Osteoblast (primary cell): ENCODE data around the gene ZC3H12A. TPM values are rescaled to one million over a fixed set of nuclear protein-coding genes. Genes with fewer than 3 reads are reported as not detected.
"Not testable (repeated sequence)": the region's sequence is repeated elsewhere in the genome, so short reads cannot be mapped to it uniquely, and the experiment has no call there.

Experiments used
- DNase-seq: peaks from one replicate; pipeline ENCODE4 v3.0.0; 2011; ENCODE audit warnings: low spot score, mixed read lengths; ENCODE audit not compliant: insufficient read length; ENCODE audit errors: missing footprints
- H2AFZ ChIP-seq: 2 replicates; pipeline ENCODE4 v1.6.0; 2011; ENCODE audit warnings: mild to moderate bottlenecking, low read length
- H3K27ac ChIP-seq: 2 replicates; pipeline ENCODE4 v1.5.1; 2011; ENCODE audit warnings: mild to moderate bottlenecking, low read depth, low read length, moderate library complexity
- H3K27me3 ChIP-seq: 2 replicates; pipeline ENCODE4 v1.6.0; 2012; ENCODE audit warnings: mild to moderate bottlenecking, control low read depth, inconsistent platforms, low read length, moderate library complexity; ENCODE audit not compliant: insufficient read depth
- H3K36me3 ChIP-seq: 2 replicates; pipeline ENCODE4 v1.5.1; 2011; ENCODE audit warnings: mild to moderate bottlenecking, low read length, control low read depth, moderate library complexity; ENCODE audit not compliant: insufficient read depth
- H3K4me1 ChIP-seq: 2 replicates; pipeline ENCODE4 v1.5.1; 2011; ENCODE audit warnings: mild to moderate bottlenecking, low read length, control low read depth, moderate library complexity; ENCODE audit not compliant: insufficient read depth
- H3K4me2 ChIP-seq: 2 replicates; pipeline ENCODE4 v1.6.0; 2011; ENCODE audit warnings: mild to moderate bottlenecking, low read length; ENCODE audit not compliant: insufficient read depth
- H3K4me3 ChIP-seq: fragments of 200-600 bp; sonication (generic); 3 replicates; pipeline ENCODE4 v1.5.1; 2012; ENCODE audit warnings: mild to moderate bottlenecking, low read length, inconsistent platforms; ENCODE audit not compliant: insufficient read depth
- H3K79me2 ChIP-seq: 2 replicates; pipeline ENCODE4 v1.6.0; 2012; ENCODE audit warnings: mild to moderate bottlenecking, low read length, control low read depth, inconsistent platforms; ENCODE audit not compliant: insufficient read depth
- H3K9me3 ChIP-seq: 2 replicates; pipeline ENCODE4 v1.5.1; 2011; ENCODE audit warnings: low read depth, low read length, control low read depth
- H4K20me1 ChIP-seq: 2 replicates; pipeline ENCODE4 v1.6.0; 2012; ENCODE audit warnings: mild to moderate bottlenecking, low read length, control low read depth; ENCODE audit not compliant: insufficient read depth
- total RNA-seq: library from RNA; depleted of rRNA; stranded (reverse); fragments of >200 nt; gene quantifications from 2 replicates; pipeline ENCODE4 v1.2.3, GENCODE V29; 2012
- TF ChIP-seq, protein P1 (sequence below): IDR thresholded peaks from 2 replicates; pipeline ENCODE4 v1.5.1; 2011; ENCODE audit warnings: mild to moderate bottlenecking, low read depth, low read length, moderate library complexity; ENCODE audit errors: extremely low read depth

ZC3H12A gene
- total RNA-seq, 1 donor: 13.0 TPM

DNA sequence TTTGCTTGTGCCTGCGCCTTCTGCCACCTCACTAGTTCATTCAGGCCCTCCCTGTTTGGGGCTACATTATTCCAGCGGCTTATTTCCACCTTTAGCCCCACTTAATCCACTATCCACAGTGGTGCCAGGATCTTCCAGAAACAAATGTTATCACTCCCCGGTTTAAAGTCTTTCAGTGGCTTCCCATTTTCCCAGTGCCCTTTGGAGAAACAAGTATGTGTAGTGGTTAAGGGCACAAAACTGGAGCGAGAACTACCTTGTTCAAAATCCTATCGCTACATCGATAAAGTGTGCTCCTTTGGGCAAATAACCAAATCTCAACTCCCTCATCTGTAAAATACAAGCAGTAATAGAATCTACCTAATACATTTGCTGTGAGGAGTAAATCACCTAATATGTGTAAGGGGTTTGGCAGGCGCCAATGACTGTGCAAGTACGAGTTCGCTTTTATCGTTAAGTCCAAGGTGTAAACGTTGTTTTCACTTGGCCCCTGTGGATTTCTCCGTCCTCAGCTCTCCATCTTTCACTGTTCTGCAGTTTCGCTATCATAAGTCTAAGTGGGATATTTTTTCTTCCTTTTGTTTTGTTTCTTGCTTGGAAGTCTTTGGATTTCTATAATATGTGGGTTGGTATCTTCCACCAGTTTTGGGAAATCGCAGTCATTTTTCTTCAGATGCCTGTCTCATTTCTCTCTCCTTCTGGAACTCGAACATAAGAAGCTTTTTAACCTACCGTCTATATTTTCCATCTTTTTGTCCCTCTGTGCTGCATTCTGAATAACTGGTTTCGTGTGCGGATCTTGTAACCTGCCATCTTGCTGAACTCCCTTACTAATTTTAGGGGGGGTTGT is 41.0 kb downstream of the ZC3H12A start:
- H3K79me2 ChIP-seq: peaks cover 32% of the 10 kb centered on the region
- TF ChIP-seq, protein P1, sequence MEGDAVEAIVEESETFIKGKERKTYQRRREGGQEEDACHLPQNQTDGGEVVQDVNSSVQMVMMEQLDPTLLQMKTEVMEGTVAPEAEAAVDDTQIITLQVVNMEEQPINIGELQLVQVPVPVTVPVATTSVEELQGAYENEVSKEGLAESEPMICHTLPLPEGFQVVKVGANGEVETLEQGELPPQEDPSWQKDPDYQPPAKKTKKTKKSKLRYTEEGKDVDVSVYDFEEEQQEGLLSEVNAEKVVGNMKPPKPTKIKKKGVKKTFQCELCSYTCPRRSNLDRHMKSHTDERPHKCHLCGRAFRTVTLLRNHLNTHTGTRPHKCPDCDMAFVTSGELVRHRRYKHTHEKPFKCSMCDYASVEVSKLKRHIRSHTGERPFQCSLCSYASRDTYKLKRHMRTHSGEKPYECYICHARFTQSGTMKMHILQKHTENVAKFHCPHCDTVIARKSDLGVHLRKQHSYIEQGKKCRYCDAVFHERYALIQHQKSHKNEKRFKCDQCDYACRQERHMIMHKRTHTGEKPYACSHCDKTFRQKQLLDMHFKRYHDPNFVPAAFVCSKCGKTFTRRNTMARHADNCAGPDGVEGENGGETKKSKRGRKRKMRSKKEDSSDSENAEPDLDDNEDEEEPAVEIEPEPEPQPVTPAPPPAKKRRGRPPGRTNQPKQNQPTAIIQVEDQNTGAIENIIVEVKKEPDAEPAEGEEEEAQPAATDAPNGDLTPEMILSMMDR: no peak
- H3K4me1 ChIP-seq: peaks cover 14% of the 10 kb centered on the region
- H3K27ac ChIP-seq: peak overlapping the region; percentile 91
- H2AFZ ChIP-seq: peak overlapping the region; percentile 100
- peaks cover 19% of the 10 kb centered on the region for H3K36me3 ChIP-seq
- H4K20me1 ChIP-seq: peaks cover 12% of the 10 kb centered on the region
- no peaks in the 10 kb centered on the region for H3K9me3 ChIP-seq
- no peaks in the 10 kb centered on the region for H3K27me3 ChIP-seq
- peak overlapping the region; percentile 91 for H3K4me3 ChIP-seq
- peak; percentile 82 for DNase-seq
- peak overlapping the region; percentile 95 for H3K4me2 ChIP-seq

DNA sequence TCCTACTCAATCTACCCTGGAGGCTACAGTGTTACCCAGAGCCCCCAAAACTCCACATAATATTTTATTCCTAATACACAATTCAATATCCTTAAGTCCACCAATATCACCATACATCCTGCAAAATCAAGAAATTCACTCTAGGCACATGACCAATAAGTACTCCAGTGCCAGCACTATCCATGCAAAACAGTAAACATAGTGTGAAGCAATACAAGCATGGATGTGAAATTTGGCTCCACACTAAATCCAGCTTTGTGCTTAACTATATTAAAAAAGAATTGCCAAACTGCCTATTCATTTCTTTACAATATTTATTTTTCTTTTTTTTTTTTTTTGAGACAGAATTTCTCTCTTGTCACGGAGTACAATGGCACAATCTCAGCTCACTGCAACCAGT is 43.2 kb downstream of the ZC3H12A start:
- H3K36me3 ChIP-seq: peaks cover 6% of the 10 kb centered on the region
- H4K20me1 ChIP-seq: peaks cover 10% of the 10 kb centered on the region
- H3K4me2 ChIP-seq: no peak overlapping the region
- H3K27ac ChIP-seq: no peak overlapping the region
- H3K9me3 ChIP-seq: no peaks in the 10 kb centered on the region
- H3K79me2 ChIP-seq: peaks cover 20% of the 10 kb centered on the region
- TF ChIP-seq, protein P1: no peak
- DNase-seq: no peak
- H2AFZ ChIP-seq: no peak overlapping the region
- H3K4me3 ChIP-seq: no peak overlapping the region
- H3K27me3 ChIP-seq: no peaks in the 10 kb centered on the region
- peaks cover 14% of the 10 kb centered on the region for H3K4me1 ChIP-seq

- H3K9me3 ChIP-seq, H3K4me3 ChIP-seq, H3K27me3 ChIP-seq, H4K20me1 ChIP-seq, H2AFZ ChIP-seq, H3K27ac ChIP-seq, DNase-seq, H3K36me3 ChIP-seq, H3K4me2 ChIP-seq: not testable (repeated sequence)
- H3K4me1 ChIP-seq: peaks cover 13% of the 10 kb centered on the region
- peaks cover 13% of the 10 kb centered on the region for H3K79me2 ChIP-seq
Measured at GRCh38 chr1:37518241-37518640, 43.9 kb downstream of the ZC3H12A start.

DNA sequence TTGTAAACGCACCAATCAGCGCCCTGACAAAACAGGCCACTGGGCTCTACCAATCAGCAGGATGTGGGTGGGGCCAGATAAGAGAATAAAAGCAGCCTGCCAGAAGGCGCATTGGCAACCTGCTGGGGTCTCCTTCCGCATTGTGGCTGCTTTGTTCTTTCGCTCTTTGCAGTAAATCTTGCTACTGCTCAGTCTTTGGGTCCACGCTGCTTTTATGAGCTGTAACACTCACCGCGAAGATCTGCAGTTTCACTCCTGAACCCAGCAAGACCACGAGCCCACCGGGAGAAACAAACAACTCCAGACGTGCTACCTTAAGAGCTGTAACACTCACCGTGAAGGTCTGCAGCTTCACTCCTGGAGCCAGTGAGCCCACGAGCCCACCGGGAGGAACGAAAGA is 44.5 kb downstream of the ZC3H12A start:
- not testable (repeated sequence) for H3K4me1 ChIP-seq, H2AFZ ChIP-seq, H3K4me2 ChIP-seq, H3K79me2 ChIP-seq, H3K27me3 ChIP-seq, DNase-seq, H3K4me3 ChIP-seq, H3K9me3 ChIP-seq, H3K27ac ChIP-seq, H4K20me1 ChIP-seq, H3K36me3 ChIP-seq

DNA sequence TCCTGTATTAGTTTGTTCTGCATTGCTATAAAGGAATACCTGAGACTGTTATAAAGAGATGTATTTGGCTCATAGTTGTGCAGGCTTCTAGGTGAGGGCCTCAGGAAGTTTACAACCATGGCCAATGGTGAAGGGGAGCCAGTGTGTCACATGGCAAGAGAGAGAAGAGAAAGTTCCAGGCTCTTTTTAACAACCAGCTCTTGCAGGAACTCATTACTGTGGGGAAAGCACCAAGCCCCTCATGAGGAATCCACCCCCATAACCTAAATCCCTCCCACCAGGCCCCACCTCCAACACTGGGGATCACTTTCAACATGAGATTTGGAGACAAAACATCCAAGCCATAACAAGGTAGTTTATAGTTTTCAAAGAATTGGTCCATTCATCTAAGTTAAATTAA is 45.2 kb downstream of the ZC3H12A start:
- TF ChIP-seq, protein P1: no peak
- Histone ChIP-seq H3K79me2 (no peaks in the 10 kb centered on the region), H3K9me3 (no peaks in the 10 kb centered on the region), H4K20me1 (no peaks in the 10 kb centered on the region), H3K4me2 (no peak overlapping the region), H2AFZ (no peak overlapping the region), H3K27me3 (no peaks in the 10 kb centered on the region), H3K4me1 (peaks cover 6% of the 10 kb centered on the region), H3K4me3 (no peak overlapping the region), H3K36me3 (no peaks in the 10 kb centered on the region), H3K27ac (no peak overlapping the region)
- DNase-seq: no peak

GRCh38 chr1:37529888-37530287 is 55.5 kb downstream of the ZC3H12A start:
- H3K4me3 ChIP-seq, H3K36me3 ChIP-seq, H2AFZ ChIP-seq, H3K4me2 ChIP-seq, H3K9me3 ChIP-seq, H3K27me3 ChIP-seq, H4K20me1 ChIP-seq, H3K79me2 ChIP-seq, H3K27ac ChIP-seq, DNase-seq: not testable (repeated sequence)
- peaks cover 12% of the 10 kb centered on the region for H3K4me1 ChIP-seq
